Testis (tissue), 2 donors: ENCODE measurements around the gene FBXO17.
"Not testable (repeated sequence)": the region's sequence is repeated elsewhere in the genome, so short reads cannot be mapped to it uniquely, and the experiment has no call there.

Source experiments
- POLR2A ChIP-seq: fragments of 450-650 bp; IDR thresholded peaks from one replicate; pipeline ENCODE4 v1.6.1; 2017; ENCODE audit warnings: antibody characterized with exemption, mild to moderate bottlenecking, moderate library complexity
- TF ChIP-seq, protein P1 (sequence below), 3 experiments: fragments of 450-650 bp in 2 of 3; fragments of 200-600 bp in 1 of 3; sonication (generic) in 1 of 3; IDR thresholded peaks; one replicate each; pipeline ENCODE4 v1.5.1; 2016 to 2019; ENCODE audit warnings: antibody characterized with exemption in 3 of 3, mild to moderate bottlenecking in 2 of 3, moderate library complexity in 1 of 3

DNA sequence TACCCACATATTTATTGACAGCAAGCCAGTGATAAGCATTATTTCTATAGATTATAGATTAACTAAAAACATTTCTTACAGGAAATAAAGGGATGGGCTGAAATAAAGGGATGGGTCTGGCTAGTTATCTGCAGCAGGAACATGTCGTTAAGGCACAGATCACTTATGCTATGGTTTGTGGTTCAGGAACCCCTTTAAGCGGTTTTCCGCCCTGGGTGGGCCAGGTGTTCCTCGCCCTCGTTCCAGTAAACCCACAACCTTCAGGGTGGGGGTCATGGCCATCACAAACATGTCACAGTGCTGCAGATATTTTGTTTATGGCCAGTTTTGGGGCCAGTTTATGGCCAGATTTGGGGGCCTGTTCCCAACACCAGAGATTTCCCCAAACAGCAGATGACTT, 34.1 kb downstream of the FBXO17 start:
- TF ChIP-seq, protein P1, sequence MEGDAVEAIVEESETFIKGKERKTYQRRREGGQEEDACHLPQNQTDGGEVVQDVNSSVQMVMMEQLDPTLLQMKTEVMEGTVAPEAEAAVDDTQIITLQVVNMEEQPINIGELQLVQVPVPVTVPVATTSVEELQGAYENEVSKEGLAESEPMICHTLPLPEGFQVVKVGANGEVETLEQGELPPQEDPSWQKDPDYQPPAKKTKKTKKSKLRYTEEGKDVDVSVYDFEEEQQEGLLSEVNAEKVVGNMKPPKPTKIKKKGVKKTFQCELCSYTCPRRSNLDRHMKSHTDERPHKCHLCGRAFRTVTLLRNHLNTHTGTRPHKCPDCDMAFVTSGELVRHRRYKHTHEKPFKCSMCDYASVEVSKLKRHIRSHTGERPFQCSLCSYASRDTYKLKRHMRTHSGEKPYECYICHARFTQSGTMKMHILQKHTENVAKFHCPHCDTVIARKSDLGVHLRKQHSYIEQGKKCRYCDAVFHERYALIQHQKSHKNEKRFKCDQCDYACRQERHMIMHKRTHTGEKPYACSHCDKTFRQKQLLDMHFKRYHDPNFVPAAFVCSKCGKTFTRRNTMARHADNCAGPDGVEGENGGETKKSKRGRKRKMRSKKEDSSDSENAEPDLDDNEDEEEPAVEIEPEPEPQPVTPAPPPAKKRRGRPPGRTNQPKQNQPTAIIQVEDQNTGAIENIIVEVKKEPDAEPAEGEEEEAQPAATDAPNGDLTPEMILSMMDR (IDR thresholded peaks at IDR 0.05), result not testable (repeated sequence)
- TF ChIP-seq POLR2A, result not testable (repeated sequence)
